ENCODE results near the gene SPATA33.

Gene SPATA33

DNA sequence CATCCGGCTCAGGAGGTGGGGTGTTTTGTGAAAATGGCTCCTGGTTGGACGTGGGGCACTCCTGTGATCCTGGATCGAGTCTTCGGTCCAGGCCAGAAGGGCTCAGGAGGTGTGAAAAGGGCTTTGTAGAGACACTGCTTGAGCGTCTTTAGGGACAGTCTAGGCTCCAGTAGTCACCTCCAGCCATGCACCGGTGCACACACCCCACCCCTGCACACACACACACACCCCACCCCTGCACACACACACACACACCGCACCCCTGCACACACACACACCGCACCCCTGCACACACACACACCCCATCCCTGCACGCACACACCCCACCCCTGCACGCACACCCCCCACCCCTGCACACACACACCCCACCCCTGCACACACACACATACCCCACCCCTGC lies 19.2 kb upstream of the SPATA33 start:
- POLR2A ChIA-PET, result no interaction called here
- TF ChIP-seq, protein P1, sequence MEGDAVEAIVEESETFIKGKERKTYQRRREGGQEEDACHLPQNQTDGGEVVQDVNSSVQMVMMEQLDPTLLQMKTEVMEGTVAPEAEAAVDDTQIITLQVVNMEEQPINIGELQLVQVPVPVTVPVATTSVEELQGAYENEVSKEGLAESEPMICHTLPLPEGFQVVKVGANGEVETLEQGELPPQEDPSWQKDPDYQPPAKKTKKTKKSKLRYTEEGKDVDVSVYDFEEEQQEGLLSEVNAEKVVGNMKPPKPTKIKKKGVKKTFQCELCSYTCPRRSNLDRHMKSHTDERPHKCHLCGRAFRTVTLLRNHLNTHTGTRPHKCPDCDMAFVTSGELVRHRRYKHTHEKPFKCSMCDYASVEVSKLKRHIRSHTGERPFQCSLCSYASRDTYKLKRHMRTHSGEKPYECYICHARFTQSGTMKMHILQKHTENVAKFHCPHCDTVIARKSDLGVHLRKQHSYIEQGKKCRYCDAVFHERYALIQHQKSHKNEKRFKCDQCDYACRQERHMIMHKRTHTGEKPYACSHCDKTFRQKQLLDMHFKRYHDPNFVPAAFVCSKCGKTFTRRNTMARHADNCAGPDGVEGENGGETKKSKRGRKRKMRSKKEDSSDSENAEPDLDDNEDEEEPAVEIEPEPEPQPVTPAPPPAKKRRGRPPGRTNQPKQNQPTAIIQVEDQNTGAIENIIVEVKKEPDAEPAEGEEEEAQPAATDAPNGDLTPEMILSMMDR (IDR thresholded peaks at IDR 0.05; ENCODE audit: control extremely low read depth, extremely low read depth, low read depth, missing control alignments), result no peak
- DNase-seq (ENCODE audit: extremely low spot score), result no peak
- CTCF ChIA-PET, result interaction anchor here (1.8 kb wide), 1 partner anchor 31 kb away, joined by 3 read pairs; no protein-coding TSS in a partner anchor

DNA sequence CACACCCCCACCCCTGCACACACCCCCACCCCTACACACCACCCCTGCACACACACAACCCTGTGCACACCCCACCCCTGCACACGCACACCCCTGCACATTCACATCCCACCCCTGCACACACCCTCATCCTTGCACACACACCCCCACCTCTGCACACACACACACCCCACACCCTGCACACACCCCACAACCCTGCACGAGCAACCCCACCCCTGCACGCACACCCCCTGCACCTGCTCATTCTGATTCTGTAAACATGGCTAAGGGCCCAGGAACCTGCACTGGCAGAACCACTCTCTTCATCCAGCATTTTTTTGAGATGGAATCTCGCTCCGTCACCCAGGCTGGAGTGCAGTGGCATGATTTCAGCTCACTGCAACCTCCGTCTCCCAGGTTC lies 18.3 kb upstream of the SPATA33 start:
- DNase-seq (ENCODE audit: extremely low spot score), result no peak
- TF ChIP-seq, protein P1 (IDR thresholded peaks at IDR 0.05; ENCODE audit: control extremely low read depth, extremely low read depth, low read depth, missing control alignments), result no peak
- ChIA-PET CTCF (interaction anchor here (0.7 to 4.4 kb wide), 2 partner anchors 24 to 39 kb away, joined by 3 to 29 read pairs; no protein-coding TSS in a partner anchor), POLR2A (no interaction called here)

DNA sequence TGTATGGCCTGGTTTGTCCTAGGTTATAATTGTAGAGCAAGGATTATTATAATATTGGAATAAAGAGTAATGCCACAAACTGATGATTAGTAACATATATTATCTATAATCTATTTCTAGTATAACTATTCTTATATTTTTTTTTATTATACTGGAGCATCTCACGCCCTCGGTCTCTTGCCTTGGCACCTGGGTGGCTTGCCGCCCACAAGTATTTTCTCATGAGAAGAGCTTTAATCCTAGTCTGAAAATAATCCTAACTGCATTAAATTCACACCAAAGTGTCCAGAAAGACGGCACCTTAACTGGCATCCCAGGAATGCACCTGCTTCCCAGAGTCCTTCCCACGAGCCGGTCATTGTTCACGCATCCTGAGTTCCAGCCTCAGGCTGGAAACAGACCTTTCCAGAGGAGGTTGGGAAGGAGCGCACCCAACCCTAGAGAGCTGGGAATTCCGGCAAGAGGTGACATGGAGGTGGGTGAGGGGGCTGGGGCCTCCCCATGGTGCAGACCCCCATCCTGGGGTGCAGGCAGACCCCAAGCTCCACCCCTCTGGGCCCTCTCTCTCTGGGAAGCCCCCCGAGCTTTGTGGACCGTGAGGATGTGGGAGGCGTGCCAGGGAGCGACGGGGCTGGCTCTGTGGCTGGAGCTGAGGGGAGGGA lies 16.0 kb upstream of the SPATA33 start:
- TF ChIP-seq, protein P1 (IDR thresholded peaks at IDR 0.05; ENCODE audit: control extremely low read depth, extremely low read depth, low read depth, missing control alignments), result no peak
- DNase-seq (ENCODE audit: extremely low spot score), result no peak
- ChIA-PET POLR2A (no interaction called here), CTCF (interaction anchor here (0.9 to 4.4 kb wide), 15 partner anchors 9 to 237 kb away, joined by 3 to 29 read pairs (median 4); partner anchors contain the start of genes CDK10, CHMP1A, CPNE7 and SPATA33)

DNA sequence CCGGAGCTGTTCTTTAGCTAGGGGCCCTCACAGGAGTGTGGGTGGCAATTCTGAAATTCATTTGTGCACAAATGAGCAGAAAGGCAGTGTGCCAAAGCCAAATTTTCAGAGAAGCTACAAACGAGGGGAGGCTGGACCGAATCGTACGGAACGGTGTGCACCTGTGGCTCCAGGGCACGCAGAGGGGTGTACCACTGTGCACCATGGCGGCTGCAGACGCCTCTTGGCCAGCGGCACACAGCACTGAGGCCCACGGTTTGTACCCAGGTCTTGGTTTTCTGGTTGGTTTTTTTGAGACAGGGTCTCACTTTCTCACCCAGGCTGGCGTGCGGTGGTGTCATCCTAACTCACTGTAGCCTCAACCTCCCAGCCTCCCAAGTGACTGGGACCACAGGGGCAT lies 15.1 kb upstream of the SPATA33 start:
- ChIA-PET POLR2A (no interaction called here), CTCF (interaction anchor here (0.8 to 4.4 kb wide), 6 partner anchors 10 to 67 kb away, joined by 3 to 29 read pairs (median 7); partner anchors contain the start of gene CPNE7)
- TF ChIP-seq, protein P1 (IDR thresholded peaks at IDR 0.05; ENCODE audit: control extremely low read depth, extremely low read depth, low read depth, missing control alignments), result no peak
- no peak for DNase-seq (ENCODE audit: extremely low spot score)

DNA sequence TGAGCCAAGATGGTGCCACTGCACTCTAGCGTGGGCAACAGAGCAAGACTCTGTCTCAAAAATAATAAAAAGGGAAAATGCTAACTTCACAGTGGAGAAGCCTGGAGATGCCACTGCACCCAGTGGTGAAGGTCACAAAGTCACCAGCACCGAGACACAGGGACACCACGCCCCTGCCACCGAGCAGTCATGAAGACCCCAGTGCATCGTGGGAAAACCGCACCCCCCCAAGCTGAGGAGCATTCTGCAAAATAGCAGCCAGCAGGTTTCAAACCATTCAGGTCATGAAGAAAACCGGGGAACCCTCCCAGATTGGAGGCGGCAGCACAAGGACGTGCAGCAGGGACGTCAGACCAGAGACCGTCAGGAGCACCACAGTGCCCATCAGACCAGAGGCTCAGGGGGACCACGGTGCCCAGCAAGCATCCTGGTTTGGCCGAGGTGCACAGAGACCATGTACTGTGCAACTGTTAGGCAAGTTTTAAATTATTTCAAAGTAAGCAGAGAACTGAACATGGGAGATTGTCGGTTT lies 13.8 kb upstream of the SPATA33 start:
- ChIA-PET CTCF (no interaction called here), POLR2A (no interaction called here)
- DNase-seq (ENCODE audit: extremely low spot score), result no peak
- TF ChIP-seq, protein P1 (IDR thresholded peaks at IDR 0.05; ENCODE audit: control extremely low read depth, extremely low read depth, low read depth, missing control alignments), result no peak

DNA sequence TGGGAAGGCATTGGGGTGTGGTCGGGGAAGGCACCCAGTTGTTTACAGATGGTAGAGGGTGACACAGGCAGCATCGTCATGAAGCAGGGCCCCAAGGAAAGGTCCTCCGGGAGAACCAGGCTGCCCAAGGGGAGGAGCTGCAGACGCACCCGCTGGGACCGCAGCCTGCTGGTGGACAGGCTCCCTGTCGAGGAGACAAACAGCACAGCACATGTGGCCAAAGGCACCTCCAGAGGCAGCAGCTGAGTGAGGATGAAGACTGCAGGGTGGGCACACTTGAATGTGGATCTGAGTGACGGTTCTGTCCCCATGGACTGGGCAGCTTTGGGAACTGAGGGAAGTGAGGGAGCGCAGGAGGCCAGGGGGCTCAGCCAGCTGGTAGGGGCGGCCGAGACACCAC lies 12.5 kb upstream of the SPATA33 start:
- ChIA-PET POLR2A (no interaction called here), CTCF (no interaction called here)
- no peak for DNase-seq (ENCODE audit: extremely low spot score)
- TF ChIP-seq, protein P1 (IDR thresholded peaks at IDR 0.05; ENCODE audit: control extremely low read depth, extremely low read depth, low read depth, missing control alignments), result no peak

All from GM10248 (cell line).